ENCODE measurements around the gene SLC35B4.

DNA sequence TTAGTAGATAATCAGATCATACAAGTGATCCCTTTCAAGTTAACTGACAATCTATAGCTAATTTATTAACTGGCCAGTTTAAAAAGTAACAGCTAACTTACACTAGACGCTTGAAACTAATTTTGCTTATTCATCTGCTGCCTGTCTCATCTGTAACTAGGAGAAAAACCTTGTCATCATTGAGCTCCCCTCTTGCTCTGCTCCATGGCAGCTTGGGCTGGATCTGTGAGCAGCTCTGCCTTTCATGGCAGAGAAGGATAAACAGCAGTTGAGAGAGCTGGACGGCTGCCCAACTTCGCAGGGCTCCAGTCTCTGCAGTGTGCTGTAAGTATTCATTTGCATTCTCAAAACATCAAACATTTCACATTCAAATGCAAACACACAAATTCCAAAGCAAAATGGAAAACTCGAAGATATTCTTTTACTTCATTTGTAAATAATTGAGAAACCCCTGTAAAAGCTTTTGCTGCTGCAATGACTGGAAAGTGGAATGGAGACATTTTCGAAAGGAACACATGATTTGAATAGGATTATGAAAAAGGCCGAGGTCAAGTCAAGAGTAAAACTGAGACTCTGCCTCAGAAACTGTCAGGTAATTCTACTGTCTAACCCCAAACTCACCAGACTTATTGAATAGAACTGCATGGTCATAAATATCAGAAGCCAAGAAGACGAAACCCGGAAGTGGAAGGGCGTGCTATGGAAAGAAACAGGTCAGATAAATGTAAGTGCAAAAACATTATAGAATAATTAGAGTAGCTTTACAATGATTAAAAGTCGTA, 17.6 kb downstream of the SLC35B4 start:
- TF ChIP-seq, protein P1, sequence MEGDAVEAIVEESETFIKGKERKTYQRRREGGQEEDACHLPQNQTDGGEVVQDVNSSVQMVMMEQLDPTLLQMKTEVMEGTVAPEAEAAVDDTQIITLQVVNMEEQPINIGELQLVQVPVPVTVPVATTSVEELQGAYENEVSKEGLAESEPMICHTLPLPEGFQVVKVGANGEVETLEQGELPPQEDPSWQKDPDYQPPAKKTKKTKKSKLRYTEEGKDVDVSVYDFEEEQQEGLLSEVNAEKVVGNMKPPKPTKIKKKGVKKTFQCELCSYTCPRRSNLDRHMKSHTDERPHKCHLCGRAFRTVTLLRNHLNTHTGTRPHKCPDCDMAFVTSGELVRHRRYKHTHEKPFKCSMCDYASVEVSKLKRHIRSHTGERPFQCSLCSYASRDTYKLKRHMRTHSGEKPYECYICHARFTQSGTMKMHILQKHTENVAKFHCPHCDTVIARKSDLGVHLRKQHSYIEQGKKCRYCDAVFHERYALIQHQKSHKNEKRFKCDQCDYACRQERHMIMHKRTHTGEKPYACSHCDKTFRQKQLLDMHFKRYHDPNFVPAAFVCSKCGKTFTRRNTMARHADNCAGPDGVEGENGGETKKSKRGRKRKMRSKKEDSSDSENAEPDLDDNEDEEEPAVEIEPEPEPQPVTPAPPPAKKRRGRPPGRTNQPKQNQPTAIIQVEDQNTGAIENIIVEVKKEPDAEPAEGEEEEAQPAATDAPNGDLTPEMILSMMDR (IDR thresholded peaks at IDR 0.05), result no peak
- TF ChIP-seq POLR2AphosphoS5 (IDR thresholded peaks at IDR 0.05), result no peak

All from suprapubic skin (tissue), 3 donors.